Stimulated activated CD8-positive, alpha-beta memory T cell treated with anti-CD3 and anti-CD28 coated beads, Interleukin-15, amount 100 ng/mL, for 48 hours (primary cell): ENCODE measurements around the gene RNF13.

Experiments
- DNase-seq, 2 donors: peaks; one replicate each; pipeline ENCODE4 v3.0.0-alpha.2; 2020; ENCODE audit warnings: low read depth in 2 of 2

The RNF13 gene

DNA sequence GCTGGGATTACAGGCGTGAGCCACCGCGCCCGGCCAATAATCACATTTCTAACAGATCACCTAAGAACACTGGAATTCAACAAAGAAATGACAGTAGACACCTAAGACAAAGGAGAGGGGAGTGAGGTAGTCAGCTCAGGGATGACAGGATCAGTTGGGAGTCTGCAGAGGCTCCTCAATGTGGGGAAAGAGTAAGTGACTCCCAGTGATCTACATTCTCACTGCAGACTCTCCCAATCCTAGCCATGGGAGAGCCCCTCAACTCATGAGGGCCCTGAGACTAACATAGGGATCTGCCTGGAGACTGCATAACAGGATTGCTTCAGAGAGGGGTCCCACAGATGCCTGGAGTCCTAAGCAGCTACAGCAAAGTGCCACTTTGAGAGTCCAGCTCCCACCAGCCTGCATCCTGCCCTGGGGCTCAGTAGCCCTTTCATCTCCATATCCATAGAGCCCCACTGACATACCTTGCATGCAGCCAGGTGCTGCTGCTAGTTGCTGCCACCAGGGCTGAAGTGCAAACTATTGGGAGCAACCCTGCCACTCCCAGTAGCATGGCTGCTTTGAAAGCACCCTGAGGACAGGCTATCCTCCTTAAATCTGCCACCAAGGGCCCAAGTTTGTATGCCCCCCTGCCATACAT, 179.5 kb downstream of the RNF13 start:
- DNase-seq, result no peak

DNA sequence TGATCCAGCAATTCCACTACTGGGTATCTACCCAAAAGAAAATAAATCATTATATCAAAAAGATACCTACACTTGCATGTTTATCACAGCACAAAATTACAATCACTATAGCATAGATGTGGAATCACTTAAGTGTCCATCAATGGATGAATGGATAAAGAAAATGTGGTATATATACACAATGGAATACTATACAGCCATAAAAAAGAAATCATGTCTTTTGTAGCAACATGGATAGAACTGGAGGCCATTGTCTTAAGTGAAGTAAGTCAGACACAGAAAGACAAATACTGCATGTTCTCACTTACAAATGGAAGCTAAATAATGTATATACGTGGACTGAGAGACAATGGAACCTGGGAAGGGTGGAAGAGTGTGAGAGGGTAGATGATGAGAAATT, 185.9 kb downstream of the RNF13 start:
- no peak for DNase-seq

DNA sequence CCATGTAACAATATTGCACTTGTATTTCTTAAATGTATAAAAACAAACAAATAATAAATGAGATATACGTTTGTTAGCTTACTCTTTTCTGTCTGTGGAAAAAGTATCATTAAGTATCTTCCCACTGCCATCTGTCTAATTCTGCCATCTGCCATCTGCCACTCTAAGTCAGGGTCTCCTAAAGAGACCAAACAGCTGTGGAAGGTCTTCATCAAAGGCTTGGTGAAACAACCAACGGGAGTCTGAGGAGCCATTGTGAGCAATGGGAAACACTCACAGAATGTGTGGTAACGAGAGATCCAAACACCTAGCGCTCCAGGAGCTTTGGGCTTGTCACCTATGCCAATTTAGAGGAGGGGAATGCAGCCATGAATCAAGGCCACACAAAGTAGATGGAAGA, 186.4 kb downstream of the RNF13 start:
- DNase-seq, result no peak

DNA sequence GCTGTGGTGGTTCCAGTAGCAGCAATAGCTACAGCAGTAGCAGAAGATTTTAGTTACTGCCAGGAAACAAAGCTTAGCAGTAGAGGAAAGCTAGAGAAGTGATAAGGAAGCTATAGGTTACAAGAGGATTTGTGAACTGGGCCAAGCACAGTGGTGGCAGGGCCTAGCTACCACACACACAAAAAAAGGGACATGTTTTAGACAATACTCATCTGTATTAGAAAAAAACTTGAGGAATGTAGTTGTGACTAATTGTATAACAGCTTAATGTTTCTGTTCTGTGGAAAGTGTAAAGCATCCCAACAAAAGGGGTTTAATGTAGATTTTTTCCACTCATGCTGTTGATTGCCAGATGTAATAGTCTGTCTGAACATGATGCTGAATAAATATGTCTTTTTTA, 187.6 kb downstream of the RNF13 start:
- no peak for DNase-seq

DNA sequence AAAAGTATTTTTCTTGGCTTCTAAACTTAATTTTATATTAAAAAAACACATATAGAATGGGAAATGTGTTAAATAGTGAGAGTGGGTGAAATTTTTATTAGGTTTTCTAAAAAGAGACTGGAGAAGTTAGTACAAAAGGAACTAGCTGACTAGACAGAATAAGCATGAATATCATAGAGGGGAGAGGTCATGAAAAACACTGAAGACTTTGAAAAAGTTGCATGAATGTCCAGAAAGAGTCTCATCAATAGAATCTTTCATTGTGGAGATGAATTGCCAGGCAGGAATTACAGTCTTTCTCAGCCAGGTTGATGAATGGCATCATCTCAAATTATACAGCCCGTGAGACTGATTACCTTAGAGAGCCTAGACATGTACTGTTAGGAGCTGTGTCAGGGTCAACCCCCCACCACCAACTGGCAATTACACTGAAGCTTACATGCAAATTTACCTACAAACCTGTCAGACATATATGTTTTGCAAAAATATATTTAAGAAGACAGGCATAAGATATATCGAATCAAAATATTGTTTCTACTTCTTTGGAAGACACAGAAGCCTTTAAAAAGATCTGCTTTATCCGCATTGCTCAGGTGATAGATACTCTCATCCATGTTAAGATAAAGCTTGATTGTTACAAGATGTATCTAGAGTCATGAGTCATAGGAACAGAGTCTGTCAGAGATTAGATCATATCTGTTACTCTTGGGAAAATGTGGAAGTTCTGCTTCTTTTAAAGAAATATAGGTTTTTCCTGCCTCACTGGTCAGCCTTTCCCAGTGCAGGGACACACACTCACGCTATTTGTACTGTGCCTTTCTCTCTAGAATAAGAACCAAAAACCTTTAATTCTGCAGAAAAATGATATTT, 192.5 kb downstream of the RNF13 start:
- no peak for DNase-seq

DNA sequence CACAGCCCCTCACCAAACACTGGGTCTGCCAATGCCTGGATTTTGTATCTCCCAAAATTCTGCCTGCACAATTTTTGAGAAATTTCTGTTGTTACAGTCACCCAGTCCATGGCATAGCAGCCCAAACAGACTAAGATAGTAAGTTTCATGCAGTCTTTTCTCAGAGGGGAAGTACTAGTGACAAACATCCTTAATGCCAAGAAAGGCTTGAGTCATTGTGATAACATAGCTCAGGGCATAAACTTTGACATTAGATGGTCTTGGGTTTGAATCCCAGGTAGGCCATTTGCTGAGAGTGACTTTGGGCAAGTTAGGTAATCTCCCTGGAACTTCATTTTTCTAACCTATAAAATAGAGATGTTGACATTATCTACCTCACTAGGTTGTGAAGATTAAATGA, 193.8 kb downstream of the RNF13 start:
- no peak for DNase-seq
